ENCODE results near the gene GTPBP10.

DNA sequence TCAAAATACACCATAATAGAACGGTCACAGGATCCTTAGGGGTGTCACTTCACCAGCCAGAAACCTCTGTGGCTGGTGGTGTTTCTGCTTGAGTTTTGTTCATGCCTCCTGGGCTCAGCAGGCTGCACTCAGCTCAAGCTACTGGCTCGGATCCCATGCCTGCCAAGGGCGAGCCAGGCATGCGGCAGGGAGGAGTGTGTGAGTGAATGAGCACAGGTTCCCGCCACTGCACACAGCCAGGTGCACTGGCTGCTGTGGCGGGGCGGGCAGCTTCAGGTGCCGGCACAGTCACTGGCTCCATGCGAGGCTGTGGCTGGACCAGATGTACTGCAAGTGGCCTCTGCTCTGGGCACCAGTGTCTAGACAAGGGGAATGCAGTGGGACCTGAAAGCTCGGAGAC lies 86.2 kb downstream of the GTPBP10 start:
- TF ChIP-seq EZH2 (IDR thresholded peaks at IDR 0.05; ENCODE audit: low read length), result no peak
- TF ChIP-seq, protein P1, sequence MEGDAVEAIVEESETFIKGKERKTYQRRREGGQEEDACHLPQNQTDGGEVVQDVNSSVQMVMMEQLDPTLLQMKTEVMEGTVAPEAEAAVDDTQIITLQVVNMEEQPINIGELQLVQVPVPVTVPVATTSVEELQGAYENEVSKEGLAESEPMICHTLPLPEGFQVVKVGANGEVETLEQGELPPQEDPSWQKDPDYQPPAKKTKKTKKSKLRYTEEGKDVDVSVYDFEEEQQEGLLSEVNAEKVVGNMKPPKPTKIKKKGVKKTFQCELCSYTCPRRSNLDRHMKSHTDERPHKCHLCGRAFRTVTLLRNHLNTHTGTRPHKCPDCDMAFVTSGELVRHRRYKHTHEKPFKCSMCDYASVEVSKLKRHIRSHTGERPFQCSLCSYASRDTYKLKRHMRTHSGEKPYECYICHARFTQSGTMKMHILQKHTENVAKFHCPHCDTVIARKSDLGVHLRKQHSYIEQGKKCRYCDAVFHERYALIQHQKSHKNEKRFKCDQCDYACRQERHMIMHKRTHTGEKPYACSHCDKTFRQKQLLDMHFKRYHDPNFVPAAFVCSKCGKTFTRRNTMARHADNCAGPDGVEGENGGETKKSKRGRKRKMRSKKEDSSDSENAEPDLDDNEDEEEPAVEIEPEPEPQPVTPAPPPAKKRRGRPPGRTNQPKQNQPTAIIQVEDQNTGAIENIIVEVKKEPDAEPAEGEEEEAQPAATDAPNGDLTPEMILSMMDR (optimal IDR thresholded peaks at IDR 0.05 in 1 of 3, IDR thresholded peaks at IDR 0.05 in 1 of 3, conservative IDR thresholded peaks at IDR 0.05 in 1 of 3; ENCODE audit: extremely low read depth in 1 of 3, insufficient read depth in 2 of 3, low read length in 3 of 3), result no peak

Measured in keratinocyte (primary cell).